Esophagus squamous epithelium (tissue), 5 donors: ENCODE results near the gene PRRX2. TPM values are rescaled to one million over a fixed set of nuclear protein-coding genes. Genes with fewer than 3 reads are reported as not detected.

Experiments
- DNase-seq: peaks from one replicate; lab custom pipeline; 2025; lab: John Stamatoyannopoulos, UW
- H3K27ac ChIP-seq, 4 donors: fragments of 200-600 bp; sonication (generic); one replicate each; pipeline ENCODE4 v1.5.1; 2016 to 2019; ENCODE audit warnings: mild to moderate bottlenecking in 1 of 4
- H3K27me3 ChIP-seq, 4 donors: fragments of 200-600 bp; sonication (generic); 1 replicate in 3 of 4; 2 replicates in 1 of 4; pipeline versions ENCODE4 v1.5.1 to v1.6.0; 2017 to 2021; ENCODE audit warnings: antibody characterized with exemption in 1 of 4
- H3K36me3 ChIP-seq, 3 donors: fragments of 200-600 bp; sonication (generic); one replicate each; pipeline ENCODE4 v1.5.1; 2016 to 2019
- H3K4me1 ChIP-seq, 3 donors: fragments of 200-600 bp; sonication (generic); one replicate each; pipeline ENCODE4 v1.5.1; 2017 to 2019
- H3K4me3 ChIP-seq, 4 donors: fragments of 200-600 bp; sonication (generic); 1 replicate in 3 of 4; 2 replicates in 1 of 4; pipeline ENCODE4 v1.5.1; 2016 to 2019; ENCODE audit warnings: mild to moderate bottlenecking in 2 of 4, moderate library complexity in 1 of 4
- H3K9me3 ChIP-seq, 3 donors: fragments of 200-600 bp; sonication (generic); one replicate each; pipeline ENCODE4 v1.5.1; 2016 to 2019
- CTCF ChIP-seq, 6 experiments: fragments of 450-650 bp in 4 of 6; fragments of 200-600 bp in 2 of 6; sonication (generic) in 2 of 6; IDR thresholded peaks; one replicate each; pipeline ENCODE4 v1.5.1; 2016 to 2019; ENCODE audit warnings: antibody characterized with exemption in 6 of 6, mild to moderate bottlenecking in 4 of 6, moderate library complexity in 4 of 6
- POLR2A ChIP-seq, 4 donors: fragments of 450-650 bp; IDR thresholded peaks; one replicate each; pipeline ENCODE4 v1.6.1; 2017; ENCODE audit warnings: antibody characterized with exemption in 4 of 4, mild to moderate bottlenecking in 4 of 4, moderate library complexity in 3 of 4
- WGBS, 2 donors: methylation state at CpG; one replicate each; pipeline ENCODE4 v1.1.5; 2018; 5-methylcytosine and 5-hydroxymethylcytosine counted together
- intact Hi-C: fragments of 100-400 bp; cut with DNase I; formaldehyde crosslinking; loops from one replicate; pipeline ENCODE4 v1.15.0; 2022
- total RNA-seq, 4 donors: library from RNA; depleted of rRNA; stranded (reverse); fragments of >200 nt; gene quantifications; one replicate each; pipeline ENCODE4 v1.1.0, GENCODE V29; 2016
- donor health status: DM: yes; HTN: yes; CAD: no.

PRRX2 gene
- total RNA-seq, 4 donors from 2014 or later, result 0.82 to 3.8 (median 2.3) TPM

DNA sequence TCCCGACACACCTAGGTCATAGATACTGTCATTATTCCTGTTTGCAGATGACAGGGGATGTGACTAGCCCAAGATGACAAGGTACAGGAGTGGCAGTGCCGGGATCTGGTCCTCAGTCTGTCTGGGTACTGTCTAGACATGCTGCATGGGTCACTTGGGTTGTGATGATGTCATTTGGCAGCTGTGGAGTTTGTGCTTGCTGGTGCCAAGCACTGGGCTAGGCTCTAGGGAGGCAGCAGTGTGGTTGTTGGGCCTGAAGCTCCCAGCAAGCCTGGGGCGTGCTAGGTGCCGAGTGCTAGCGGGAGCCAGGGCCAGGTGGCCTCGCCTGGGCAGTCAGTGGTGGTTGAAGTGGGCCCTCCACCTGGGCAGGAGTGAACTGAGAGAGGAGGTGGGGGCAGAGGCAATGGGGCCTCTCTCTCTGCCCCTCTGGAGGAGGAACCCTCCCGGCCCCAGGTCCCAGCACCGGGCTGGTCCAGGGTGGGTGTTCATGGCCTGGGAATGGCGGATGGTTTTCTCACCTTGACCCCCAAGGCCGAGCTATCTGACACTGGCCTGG, 14.7 kb upstream of the PRRX2 start:
- TF ChIP-seq POLR2A (IDR thresholded peaks at IDR 0.05), result no peak
- no peak for TF ChIP-seq CTCF (IDR thresholded peaks at IDR 0.05)
- intact Hi-C loops, result no loop called here
- no peaks in the 10 kb centered on the region for H3K27me3 ChIP-seq
- DNase-seq, result no peak
- 41 to 56% methylated on average over 3 to 10 of the region's 10 CpGs for WGBS, 2 donors
- H3K9me3 ChIP-seq, result no peaks in the 10 kb centered on the region
- no peak overlapping the region for H3K27ac ChIP-seq
- H3K4me3 ChIP-seq, result no peak overlapping the region
- H3K36me3 ChIP-seq, result no peaks in the 10 kb centered on the region
- H3K4me1 ChIP-seq, result peaks cover 0 to 44% (median 3%) of the 10 kb centered on the region in 3 donors

DNA sequence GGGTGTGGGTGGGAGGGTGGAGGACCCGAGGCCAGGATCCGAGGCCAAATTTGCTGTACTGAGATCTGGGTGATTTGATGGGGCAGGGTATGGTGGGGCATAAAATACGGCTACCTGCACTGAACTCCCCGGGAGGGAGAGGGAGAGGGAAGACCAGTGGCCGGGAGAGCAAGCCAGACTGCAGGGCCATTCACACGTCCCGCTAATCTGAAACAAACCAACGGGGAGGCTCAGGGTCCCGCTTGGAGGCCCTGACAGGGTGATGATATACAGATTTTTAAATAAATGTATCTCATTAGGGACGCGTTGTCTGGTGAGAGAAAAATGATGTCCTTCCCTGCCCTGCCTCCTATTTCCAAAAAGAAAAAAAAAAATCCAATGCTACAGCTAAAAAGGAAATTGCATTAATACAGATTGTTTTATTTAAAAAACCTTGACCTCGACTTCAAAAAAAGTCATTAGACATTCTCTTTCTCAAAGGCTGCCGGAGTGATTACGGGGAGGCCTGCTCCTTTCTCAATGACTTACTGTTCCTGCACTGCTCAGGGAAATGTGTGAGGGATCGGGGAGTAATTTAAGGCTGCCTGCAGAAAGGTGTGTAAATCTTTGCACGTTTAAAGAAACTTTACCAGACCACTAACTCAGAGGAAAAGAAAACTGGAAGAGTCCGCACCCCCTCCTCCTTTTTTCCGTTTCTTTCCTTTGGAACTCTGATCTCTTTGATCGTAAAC, 11.5 kb upstream of the PRRX2 start:
- no peak overlapping the region for H3K4me3 ChIP-seq
- intact Hi-C loops, result no loop called here
- peak overlapping the region; percentile 16 to 54 (median 24) for H3K27ac ChIP-seq
- no peaks in the 10 kb centered on the region for H3K36me3 ChIP-seq
- no peaks in the 10 kb centered on the region for H3K9me3 ChIP-seq
- no peaks in the 10 kb centered on the region for H3K27me3 ChIP-seq
- 54 to 59% methylated on average over 19 of the region's 19 CpGs for WGBS, 2 donors
- DNase-seq, result no peak
- peaks cover 0 to 39% (median 0%) of the 10 kb centered on the region in 3 donors for H3K4me1 ChIP-seq
- no peak for TF ChIP-seq CTCF (IDR thresholded peaks at IDR 0.05)
- no peak for TF ChIP-seq POLR2A (IDR thresholded peaks at IDR 0.05)

- H3K4me3 ChIP-seq, result peak overlapping the region in 1 of 4 donors; percentile 5
- no peaks in the 10 kb centered on the region for H3K36me3 ChIP-seq
- H3K4me1 ChIP-seq, result peaks cover 0 to 34% (median 0%) of the 10 kb centered on the region in 3 donors
- no peak for TF ChIP-seq POLR2A (IDR thresholded peaks at IDR 0.05)
- TF ChIP-seq CTCF (IDR thresholded peaks at IDR 0.05), result no peak
- H3K27me3 ChIP-seq, result no peaks in the 10 kb centered on the region
- H3K9me3 ChIP-seq, result no peaks in the 10 kb centered on the region
- 54 to 60% methylated on average over 14 to 19 of the region's 20 CpGs for whole genome bisulfite sequencing, 2 donors
- intact Hi-C loops, result no loop called here
- DNase-seq, result no peak
- peak overlapping the region in 3 of 4 donors; percentile 22 to 54 (median 27) for H3K27ac ChIP-seq
These were observed 10.8 kb upstream of the PRRX2 start for GRCh38 chr9:129654554-129655040.

GRCh38 chr9:129655154-129655553, 10.3 kb upstream of the PRRX2 start:
- no peak overlapping the region for H3K27ac ChIP-seq
- no peak overlapping the region for H3K4me3 ChIP-seq
- DNase-seq, result no peak
- WGBS, 2 donors, result 87 to 90% methylated on average over 2 to 6 of the region's 7 CpGs
- peaks cover 0 to 34% (median 0%) of the 10 kb centered on the region in 3 donors for H3K4me1 ChIP-seq
- no peaks in the 10 kb centered on the region for H3K36me3 ChIP-seq
- TF ChIP-seq POLR2A (IDR thresholded peaks at IDR 0.05), result no peak
- no peak for TF ChIP-seq CTCF (IDR thresholded peaks at IDR 0.05)
- no peaks in the 10 kb centered on the region for H3K27me3 ChIP-seq
- intact Hi-C loops, result no loop called here
- H3K9me3 ChIP-seq, result no peaks in the 10 kb centered on the region

DNA sequence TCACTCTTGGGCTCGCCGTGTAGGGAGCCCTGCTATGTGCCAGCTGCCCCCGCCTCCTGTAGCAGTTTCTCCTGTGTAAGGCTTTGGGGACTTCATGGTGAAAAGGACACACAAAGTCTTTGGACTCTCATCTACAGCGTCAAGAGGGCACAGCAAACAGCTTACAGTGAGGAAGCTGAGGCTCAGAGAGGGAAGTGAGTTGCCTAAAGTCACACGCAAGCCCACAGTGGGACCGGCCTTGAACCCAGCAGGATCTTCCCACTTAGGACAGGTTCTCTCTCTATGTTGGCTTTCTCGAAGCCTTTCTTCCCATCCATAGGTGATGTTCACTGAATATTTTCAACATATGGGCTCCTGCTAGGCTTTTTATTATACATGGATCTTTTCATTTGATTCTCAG, 9.8 kb upstream of the PRRX2 start:
- Histone ChIP-seq H3K36me3 (no peaks in the 10 kb centered on the region), H3K4me1 (peaks cover 0 to 28% (median 0%) of the 10 kb centered on the region in 3 donors), H3K27me3 (no peaks in the 10 kb centered on the region), H3K27ac (no peak overlapping the region), H3K4me3 (no peak overlapping the region), H3K9me3 (no peaks in the 10 kb centered on the region)
- no peak for DNase-seq
- 70 to 78% methylated on average over 5 to 7 of the region's 7 CpGs for WGBS, 2 donors
- TF ChIP-seq CTCF (IDR thresholded peaks at IDR 0.05) (no peak), POLR2A (IDR thresholded peaks at IDR 0.05) (no peak)
- intact Hi-C loops, result no loop called here
